Stimulated activated naive CD4-positive, alpha-beta T cell treated with Interleukin-2 at 50 U/mL for 16 hours (primary cell): ENCODE data around the gene MGRN1.
"Not testable (repeated sequence)": the region's sequence is repeated elsewhere in the genome, so short reads cannot be mapped to it uniquely, and the experiment has no call there.

Experiments used
- DNase-seq: peaks from one replicate; lab custom pipeline; 2025; lab: John Stamatoyannopoulos, UW

MGRN1 gene

GRCh38 chr16:4734730-4735535, 110.3 kb downstream of the MGRN1 start:
- peak; percentile 91 for DNase-seq

GRCh38 chr16:4736546-4736945, 111.9 kb downstream of the MGRN1 start:
- DNase-seq, result no peak

- no peak for DNase-seq
Measured at GRCh38 chr16:4737545-4737944, 112.9 kb downstream of the MGRN1 start.

GRCh38 chr16:4738370-4738769, 113.7 kb downstream of the MGRN1 start:
- not testable (repeated sequence) for DNase-seq
